Activated gamma-delta T cell treated with anti-CD3 and anti-CD28 coated beads, Interleukin-2, amount 50 U/mL, for 16 hours (primary cell): ENCODE measurements around the gene PTPRA.
"Not testable (repeated sequence)": the region's sequence is repeated elsewhere in the genome, so short reads cannot be mapped to it uniquely, and the experiment has no call there.

Source experiments
- DNase-seq: peaks from one replicate; pipeline ENCODE4 v3.0.0-alpha.2; 2020; ENCODE audit warnings: low read depth

PTPRA gene

GRCh38 chr20:3003416-3003815, 130.1 kb downstream of the PTPRA start:
- DNase-seq: no peak

GRCh38 chr20:3010985-3011723, 137.9 kb downstream of the PTPRA start:
- no peak for DNase-seq

GRCh38 chr20:3011752-3012151, 138.5 kb downstream of the PTPRA start:
- no peak for DNase-seq

- DNase-seq: no peak
Measured at GRCh38 chr20:3013771-3014170, 140.5 kb downstream of the PTPRA start.

GRCh38 chr20:3014179-3014578, 140.9 kb downstream of the PTPRA start:
- no peak for DNase-seq

GRCh38 chr20:3014662-3015061, 141.4 kb downstream of the PTPRA start:
- no peak for DNase-seq

- not testable (repeated sequence) for DNase-seq
Measured at GRCh38 chr20:3015302-3015701, 142.0 kb downstream of the PTPRA start.

- no peak for DNase-seq
Measured at GRCh38 chr20:3021327-3021726, 148.0 kb downstream of the PTPRA start.

GRCh38 chr20:3021777-3022176, 148.5 kb downstream of the PTPRA start:
- DNase-seq: no peak

GRCh38 chr20:3022559-3023490, 149.5 kb downstream of the PTPRA start:
- DNase-seq: not testable (repeated sequence)

- DNase-seq: no peak
Measured at GRCh38 chr20:3027987-3028386, 154.7 kb downstream of the PTPRA start.

GRCh38 chr20:3031524-3032147, 158.4 kb downstream of the PTPRA start:
- no peak for DNase-seq

GRCh38 chr20:3032624-3033023, 159.3 kb downstream of the PTPRA start:
- DNase-seq: no peak

GRCh38 chr20:3037654-3038053, 164.4 kb downstream of the PTPRA start:
- DNase-seq: no peak

GRCh38 chr20:3038454-3038853, 165.2 kb downstream of the PTPRA start:
- no peak for DNase-seq

GRCh38 chr20:3039426-3039825, 166.1 kb downstream of the PTPRA start:
- no peak for DNase-seq

- no peak for DNase-seq
Measured at GRCh38 chr20:3040086-3040485, 166.8 kb downstream of the PTPRA start.

GRCh38 chr20:3041854-3042409, 168.7 kb downstream of the PTPRA start:
- no peak for DNase-seq

- DNase-seq: no peak
Measured at GRCh38 chr20:3042625-3043024, 169.3 kb downstream of the PTPRA start.

GRCh38 chr20:3043322-3043721, 170.0 kb downstream of the PTPRA start, which contains the start of gene GNRH2:
Gene GNRH2 (plus strand): TSS chr20:3043622. CDS start chr20:3044415, 793 bp downstream.
- DNase-seq: no peak

- DNase-seq: no peak
Measured at GRCh38 chr20:3044336-3044965, 171.2 kb downstream of the PTPRA start.
